Gastroesophageal sphincter (tissue), 3 donors: ENCODE results near the gene DIABLO.

Experiments
- EP300 ChIP-seq: sonication (generic); formaldehyde crosslinking; IDR thresholded peaks from one replicate; pipeline ENCODE4 v1.6.1; 2017; ENCODE audit warnings: antibody characterized with exemption, mild to moderate bottlenecking
- POLR2A ChIP-seq, 2 donors: fragments of 450-650 bp; IDR thresholded peaks; one replicate each; pipeline ENCODE4 v1.6.1; 2017; ENCODE audit warnings: antibody characterized with exemption in 2 of 2, mild to moderate bottlenecking in 2 of 2, moderate library complexity in 1 of 2
- POLR2AphosphoS5 ChIP-seq: sonication (generic); formaldehyde crosslinking; IDR thresholded peaks from one replicate; pipeline ENCODE4 v1.6.1; 2017; ENCODE audit warnings: antibody characterized with exemption
- TF ChIP-seq, protein P1 (sequence below), 4 experiments: fragments of 200-600 bp in 2 of 4; fragments of 450-650 bp in 2 of 4; sonication (generic) in 1 of 4; IDR thresholded peaks; one replicate each; pipeline ENCODE4 v1.5.1; 2017 to 2019; ENCODE audit warnings: antibody characterized with exemption in 4 of 4, mild to moderate bottlenecking in 2 of 4, moderate library complexity in 2 of 4

GRCh38 chr12:122207391-122207790 is 18.5 kb downstream of the DIABLO start:
- TF ChIP-seq, protein P1, sequence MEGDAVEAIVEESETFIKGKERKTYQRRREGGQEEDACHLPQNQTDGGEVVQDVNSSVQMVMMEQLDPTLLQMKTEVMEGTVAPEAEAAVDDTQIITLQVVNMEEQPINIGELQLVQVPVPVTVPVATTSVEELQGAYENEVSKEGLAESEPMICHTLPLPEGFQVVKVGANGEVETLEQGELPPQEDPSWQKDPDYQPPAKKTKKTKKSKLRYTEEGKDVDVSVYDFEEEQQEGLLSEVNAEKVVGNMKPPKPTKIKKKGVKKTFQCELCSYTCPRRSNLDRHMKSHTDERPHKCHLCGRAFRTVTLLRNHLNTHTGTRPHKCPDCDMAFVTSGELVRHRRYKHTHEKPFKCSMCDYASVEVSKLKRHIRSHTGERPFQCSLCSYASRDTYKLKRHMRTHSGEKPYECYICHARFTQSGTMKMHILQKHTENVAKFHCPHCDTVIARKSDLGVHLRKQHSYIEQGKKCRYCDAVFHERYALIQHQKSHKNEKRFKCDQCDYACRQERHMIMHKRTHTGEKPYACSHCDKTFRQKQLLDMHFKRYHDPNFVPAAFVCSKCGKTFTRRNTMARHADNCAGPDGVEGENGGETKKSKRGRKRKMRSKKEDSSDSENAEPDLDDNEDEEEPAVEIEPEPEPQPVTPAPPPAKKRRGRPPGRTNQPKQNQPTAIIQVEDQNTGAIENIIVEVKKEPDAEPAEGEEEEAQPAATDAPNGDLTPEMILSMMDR (IDR thresholded peaks at IDR 0.05), result no peak
- TF ChIP-seq POLR2AphosphoS5 (no peak), POLR2A (IDR thresholded peaks at IDR 0.05) (no peak), EP300 (no peak)
